HEK293 (cell line): ENCODE measurements around the gene CRACDL.

Source experiments
- CTCF ChIA-PET: fragments of 350-600 bp; formaldehyde crosslinking; extraction: SDS; loops from one replicate; lab custom pipeline; 2021; ENCODE audit warnings: antibody characterized with exemption; lab: Yijun Ruan, JAX
- POLR2A ChIA-PET: fragments of 300-600 bp; formaldehyde crosslinking; extraction: SDS; loops from one replicate; lab custom pipeline; 2020; ENCODE audit warnings: antibody characterized with exemption, inconsistent platforms; lab: Yijun Ruan, JAX
- H3K27ac ChIP-seq: fragments of 200-500 bp; sonication (Bioruptor generic); 2 replicates; pipeline ENCODE4 v1.5.1; 2014; ENCODE audit warnings: low read depth, low read length, control low read depth, inconsistent platforms; ENCODE audit errors: extremely low read depth
- H3K36me3 ChIP-seq, 2 experiments: fragments of 200-500 bp in 1 of 2; sonication (Bioruptor generic) in 1 of 2; 1 replicate in 1 of 2; 2 replicates in 1 of 2; pipeline ENCODE4 v1.5.1; 2014 to 2017; ENCODE audit warnings: inconsistent platforms in 2 of 2, low read length in 2 of 2; ENCODE audit not compliant: control insufficient read depth in 2 of 2, insufficient read depth in 1 of 2
- H3K4me1 ChIP-seq: fragments of 200-500 bp; sonication (Bioruptor generic); 2 replicates; pipeline ENCODE4 v1.5.1; 2014; ENCODE audit warnings: mild to moderate bottlenecking, low read length, inconsistent platforms; ENCODE audit not compliant: control insufficient read depth, insufficient read depth
- H3K4me3 ChIP-seq: 2 replicates; pipeline ENCODE4 v1.5.1; 2011; ENCODE audit warnings: low read depth, mild to moderate bottlenecking, control low read depth, low read length, moderate library complexity
- H3K9me3 ChIP-seq: fragments of 200-500 bp; sonication (Bioruptor generic); 2 replicates; pipeline ENCODE4 v1.5.1; 2014; ENCODE audit warnings: low read depth, low read length, inconsistent platforms; ENCODE audit not compliant: control insufficient read depth, insufficient read depth
- BCL11B ChIP-seq: fragments of 450-650 bp; formaldehyde crosslinking; IDR thresholded peaks from 2 replicates; pipeline ENCODE4 v1.5.1; 2016; ENCODE audit warnings: low read depth, missing biosample characterization, missing genetic modification characterization
- GFI1B ChIP-seq: fragments of 450-650 bp; formaldehyde crosslinking; IDR thresholded peaks from 2 replicates; pipeline ENCODE4 v1.5.1; 2016; ENCODE audit warnings: missing biosample characterization, missing genetic modification characterization
- GLI2 ChIP-seq: fragments of 450-650 bp; formaldehyde crosslinking; IDR thresholded peaks from 2 replicates; pipeline ENCODE4; 2017; ENCODE audit warnings: missing biosample characterization, missing genetic modification characterization, low read depth, borderline replicate concordance
- KLF1 ChIP-seq: fragments of 450-650 bp; formaldehyde crosslinking; IDR thresholded peaks from 2 replicates; pipeline ENCODE4 v1.5.1; 2016; ENCODE audit warnings: missing biosample characterization, missing genetic modification characterization
- OVOL3 ChIP-seq: fragments of 450-650 bp; formaldehyde crosslinking; IDR thresholded peaks from 2 replicates; pipeline ENCODE4 v1.5.1; 2016; ENCODE audit warnings: missing biosample characterization, missing genetic modification characterization
- RBAK ChIP-seq: fragments of 450-650 bp; formaldehyde crosslinking; IDR thresholded peaks from 2 replicates; pipeline ENCODE4 v1.5.1; 2016; ENCODE audit warnings: missing biosample characterization, missing genetic modification characterization
- SETDB1 ChIP-seq: IDR thresholded peaks from one replicate; pipeline ENCODE4 v1.6.1; 2017; ENCODE audit warnings: mild to moderate bottlenecking, low read length, moderate library complexity, mixed read lengths; ENCODE audit not compliant: insufficient read length
- TRIM28 ChIP-seq: IDR thresholded peaks from 2 replicates; pipeline ENCODE4 v1.6.1; 2011; ENCODE audit warnings: low read length, control low read depth, borderline replicate concordance
- ZBTB48 ChIP-seq: fragments of 450-650 bp; formaldehyde crosslinking; IDR thresholded peaks from 2 replicates; pipeline ENCODE4 v1.5.1; 2016; ENCODE audit warnings: missing biosample characterization, missing genetic modification characterization
- ZFP41 ChIP-seq: fragments of 450-650 bp; formaldehyde crosslinking; IDR thresholded peaks from 2 replicates; pipeline ENCODE4 v1.5.1; 2016; ENCODE audit warnings: missing biosample characterization, missing genetic modification characterization, borderline replicate concordance
- ZNF2 ChIP-seq: fragments of 450-650 bp; formaldehyde crosslinking; IDR thresholded peaks from 2 replicates; pipeline ENCODE4 v1.5.1; 2016; ENCODE audit warnings: missing biosample characterization, missing genetic modification characterization
- ZNF202 ChIP-seq: fragments of 450-650 bp; formaldehyde crosslinking; IDR thresholded peaks from 2 replicates; pipeline ENCODE4 v1.5.1; 2016; ENCODE audit warnings: missing biosample characterization, missing genetic modification characterization, borderline replicate concordance
- ZNF292 ChIP-seq: fragments of 450-650 bp; formaldehyde crosslinking; IDR thresholded peaks from 2 replicates; pipeline ENCODE4 v1.5.1; 2016; ENCODE audit warnings: low read depth, missing biosample characterization, missing genetic modification characterization, borderline replicate concordance
- ZNF354C ChIP-seq: fragments of 450-650 bp; formaldehyde crosslinking; IDR thresholded peaks from 2 replicates; pipeline ENCODE4 v1.5.1; 2016; ENCODE audit warnings: missing biosample characterization, missing genetic modification characterization, low read depth, borderline replicate concordance
- ZNF37A ChIP-seq: fragments of 450-650 bp; IDR thresholded peaks from 2 replicates; pipeline ENCODE4 v1.5.1; 2018; ENCODE audit warnings: missing biosample characterization, missing genetic modification characterization
- ZNF404 ChIP-seq: fragments of 450-650 bp; formaldehyde crosslinking; IDR thresholded peaks from 2 replicates; pipeline ENCODE4 v1.5.1; 2017; ENCODE audit warnings: missing biosample characterization, missing genetic modification characterization
- ZNF561 ChIP-seq: fragments of 450-650 bp; IDR thresholded peaks from 2 replicates; pipeline ENCODE4 v1.5.1; 2018; ENCODE audit warnings: missing biosample characterization, missing genetic modification characterization, borderline replicate concordance
- ZNF596 ChIP-seq: fragments of 450-650 bp; IDR thresholded peaks from 2 replicates; pipeline ENCODE4 v1.5.0; 2018; ENCODE audit warnings: missing biosample characterization, mild to moderate bottlenecking, missing genetic modification characterization, moderate library complexity
- ZNF624 ChIP-seq: fragments of 450-650 bp; formaldehyde crosslinking; IDR thresholded peaks from 2 replicates; pipeline ENCODE4 v1.5.1; 2017; ENCODE audit warnings: missing biosample characterization, missing genetic modification characterization
- ZNF629 ChIP-seq: fragments of 450-650 bp; formaldehyde crosslinking; IDR thresholded peaks from 2 replicates; pipeline ENCODE4 v1.5.1; 2017; ENCODE audit warnings: missing biosample characterization, missing genetic modification characterization
- ZNF664 ChIP-seq: fragments of 450-650 bp; formaldehyde crosslinking; IDR thresholded peaks from 2 replicates; pipeline ENCODE4 v1.5.1; 2016; ENCODE audit warnings: missing biosample characterization, missing genetic modification characterization
- ZNF677 ChIP-seq: fragments of 450-650 bp; IDR thresholded peaks from 2 replicates; pipeline ENCODE4 v1.5.0; 2018; ENCODE audit warnings: missing biosample characterization, mild to moderate bottlenecking, missing genetic modification characterization, moderate library complexity
- ZNF776 ChIP-seq: fragments of 450-650 bp; formaldehyde crosslinking; IDR thresholded peaks from 2 replicates; pipeline ENCODE4 v1.5.0; 2017; ENCODE audit warnings: missing biosample characterization, missing genetic modification characterization, borderline replicate concordance
- TF ChIP-seq, protein P1 (sequence below): fragments of 450-650 bp; formaldehyde crosslinking; IDR thresholded peaks from 2 replicates; pipeline ENCODE4 v1.5.1; 2016; ENCODE audit warnings: missing biosample characterization, missing genetic modification characterization
- TF ChIP-seq, protein P2 (sequence below): fragments of 450-650 bp; formaldehyde crosslinking; IDR thresholded peaks from 2 replicates; pipeline ENCODE4 v1.5.1; 2016; ENCODE audit warnings: missing biosample characterization, missing genetic modification characterization
- TF ChIP-seq, protein P3 (sequence below): fragments of 450-650 bp; formaldehyde crosslinking; IDR thresholded peaks from 2 replicates; pipeline ENCODE4 v1.5.1; 2016; ENCODE audit warnings: missing biosample characterization, missing genetic modification characterization, borderline replicate concordance

Gene CRACDL

GRCh38 chr2:98895901-98896300, 40.1 kb downstream of the CRACDL start:
- TF ChIP-seq BCL11B = no peak
- TF ChIP-seq ZNF677 = no peak
- no peak for TF ChIP-seq GFI1B (tag by site-specific recombination)
- TF ChIP-seq, protein P1, sequence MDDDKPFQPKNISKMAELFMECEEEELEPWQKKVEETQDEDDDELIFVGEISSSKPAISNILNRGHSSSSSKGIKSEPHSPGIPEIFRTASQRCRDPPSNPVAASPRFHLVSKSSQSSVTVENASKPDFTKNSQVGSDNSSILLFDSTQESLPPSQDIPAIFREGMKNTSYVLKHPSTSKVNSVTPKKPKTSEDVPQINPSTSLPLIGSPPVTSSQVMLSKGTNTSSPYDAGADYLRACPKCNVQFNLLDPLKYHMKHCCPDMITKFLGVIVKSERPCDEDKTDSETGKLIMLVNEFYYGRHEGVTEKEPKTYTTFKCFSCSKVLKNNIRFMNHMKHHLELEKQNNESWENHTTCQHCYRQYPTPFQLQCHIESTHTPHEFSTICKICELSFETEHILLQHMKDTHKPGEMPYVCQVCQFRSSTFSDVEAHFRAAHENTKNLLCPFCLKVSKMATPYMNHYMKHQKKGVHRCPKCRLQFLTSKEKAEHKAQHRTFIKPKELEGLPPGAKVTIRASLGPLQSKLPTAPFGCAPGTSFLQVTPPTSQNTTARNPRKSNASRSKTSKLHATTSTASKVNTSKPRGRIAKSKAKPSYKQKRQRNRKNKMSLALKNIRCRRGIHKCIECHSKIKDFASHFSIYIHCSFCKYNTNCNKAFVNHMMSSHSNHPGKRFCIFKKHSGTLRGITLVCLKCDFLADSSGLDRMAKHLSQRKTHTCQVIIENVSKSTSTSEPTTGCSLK (tag by site-specific recombination) = no peak
- TF ChIP-seq RBAK (tag by site-specific recombination) = no peak
- TF ChIP-seq OVOL3 (tag by site-specific recombination) = no peak
- TF ChIP-seq ZFP41 (tag by site-specific recombination) = no peak
- no peak for TF ChIP-seq SETDB1
- TF ChIP-seq ZNF404 (tag by site-specific recombination) = no peak

GRCh38 chr2:98895221-98895620, 40.8 kb downstream of the CRACDL start:
- no peak overlapping the region for H3K27ac ChIP-seq
- ChIA-PET CTCF (no interaction called here), POLR2A (no interaction called here)
- no peak for TF ChIP-seq ZBTB48
- TF ChIP-seq ZNF664 (tag by site-specific recombination) = no peak
- TF ChIP-seq, protein P2, sequence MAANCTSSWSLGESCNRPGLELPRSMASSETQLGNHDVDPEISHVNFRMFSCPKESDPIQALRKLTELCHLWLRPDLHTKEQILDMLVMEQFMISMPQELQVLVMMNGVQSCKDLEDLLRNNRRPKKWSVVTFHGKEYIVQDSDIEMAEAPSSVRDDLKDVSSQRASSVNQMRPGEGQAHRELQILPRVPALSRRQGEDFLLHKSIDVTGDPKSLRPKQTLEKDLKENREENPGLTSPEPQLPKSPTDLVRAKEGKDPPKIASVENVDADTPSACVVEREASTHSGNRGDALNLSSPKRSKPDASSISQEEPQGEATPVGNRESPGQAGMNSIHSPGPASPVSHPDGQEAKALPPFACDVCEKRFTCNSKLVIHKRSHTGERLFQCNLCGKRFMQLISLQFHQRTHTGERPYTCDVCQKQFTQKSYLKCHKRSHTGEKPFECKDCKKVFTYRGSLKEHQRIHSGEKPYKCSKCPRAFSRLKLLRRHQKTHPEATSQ = no peak
- TF ChIP-seq, protein P3, sequence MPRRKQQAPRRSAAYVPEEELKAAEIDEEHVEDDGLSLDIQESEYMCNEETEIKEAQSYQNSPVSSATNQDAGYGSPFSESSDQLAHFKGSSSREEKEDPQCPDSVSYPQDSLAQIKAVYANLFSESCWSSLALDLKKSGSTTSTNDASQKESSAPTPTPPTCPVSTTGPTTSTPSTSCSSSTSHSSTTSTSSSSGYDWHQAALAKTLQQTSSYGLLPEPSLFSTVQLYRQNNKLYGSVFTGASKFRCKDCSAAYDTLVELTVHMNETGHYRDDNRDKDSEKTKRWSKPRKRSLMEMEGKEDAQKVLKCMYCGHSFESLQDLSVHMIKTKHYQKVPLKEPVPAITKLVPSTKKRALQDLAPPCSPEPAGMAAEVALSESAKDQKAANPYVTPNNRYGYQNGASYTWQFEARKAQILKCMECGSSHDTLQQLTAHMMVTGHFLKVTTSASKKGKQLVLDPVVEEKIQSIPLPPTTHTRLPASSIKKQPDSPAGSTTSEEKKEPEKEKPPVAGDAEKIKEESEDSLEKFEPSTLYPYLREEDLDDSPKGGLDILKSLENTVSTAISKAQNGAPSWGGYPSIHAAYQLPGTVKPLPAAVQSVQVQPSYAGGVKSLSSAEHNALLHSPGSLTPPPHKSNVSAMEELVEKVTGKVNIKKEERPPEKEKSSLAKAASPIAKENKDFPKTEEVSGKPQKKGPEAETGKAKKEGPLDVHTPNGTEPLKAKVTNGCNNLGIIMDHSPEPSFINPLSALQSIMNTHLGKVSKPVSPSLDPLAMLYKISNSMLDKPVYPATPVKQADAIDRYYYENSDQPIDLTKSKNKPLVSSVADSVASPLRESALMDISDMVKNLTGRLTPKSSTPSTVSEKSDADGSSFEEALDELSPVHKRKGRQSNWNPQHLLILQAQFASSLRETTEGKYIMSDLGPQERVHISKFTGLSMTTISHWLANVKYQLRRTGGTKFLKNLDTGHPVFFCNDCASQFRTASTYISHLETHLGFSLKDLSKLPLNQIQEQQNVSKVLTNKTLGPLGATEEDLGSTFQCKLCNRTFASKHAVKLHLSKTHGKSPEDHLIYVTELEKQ (tag by site-specific recombination) = no peak
- H3K4me3 ChIP-seq = no peak overlapping the region
- no peaks in the 10 kb centered on the region for H3K4me1 ChIP-seq
- H3K36me3 ChIP-seq = no peaks in the 10 kb centered on the region
- H3K9me3 ChIP-seq = no peaks in the 10 kb centered on the region

More at GRCh38 chr2:98895901-98896300, 40.1 kb downstream of the CRACDL start:
- Histone ChIP-seq H3K9me3 (no peaks in the 10 kb centered on the region), H3K4me3 (no peak overlapping the region), H3K27ac (no peak overlapping the region), H3K4me1 (no peaks in the 10 kb centered on the region), H3K36me3 (no peaks in the 10 kb centered on the region)
- ChIA-PET POLR2A (no interaction called here), CTCF (interaction anchor here (0.7 kb wide), 1 partner anchor 14 kb away, joined by 5 read pairs; no protein-coding TSS in a partner anchor)

DNA sequence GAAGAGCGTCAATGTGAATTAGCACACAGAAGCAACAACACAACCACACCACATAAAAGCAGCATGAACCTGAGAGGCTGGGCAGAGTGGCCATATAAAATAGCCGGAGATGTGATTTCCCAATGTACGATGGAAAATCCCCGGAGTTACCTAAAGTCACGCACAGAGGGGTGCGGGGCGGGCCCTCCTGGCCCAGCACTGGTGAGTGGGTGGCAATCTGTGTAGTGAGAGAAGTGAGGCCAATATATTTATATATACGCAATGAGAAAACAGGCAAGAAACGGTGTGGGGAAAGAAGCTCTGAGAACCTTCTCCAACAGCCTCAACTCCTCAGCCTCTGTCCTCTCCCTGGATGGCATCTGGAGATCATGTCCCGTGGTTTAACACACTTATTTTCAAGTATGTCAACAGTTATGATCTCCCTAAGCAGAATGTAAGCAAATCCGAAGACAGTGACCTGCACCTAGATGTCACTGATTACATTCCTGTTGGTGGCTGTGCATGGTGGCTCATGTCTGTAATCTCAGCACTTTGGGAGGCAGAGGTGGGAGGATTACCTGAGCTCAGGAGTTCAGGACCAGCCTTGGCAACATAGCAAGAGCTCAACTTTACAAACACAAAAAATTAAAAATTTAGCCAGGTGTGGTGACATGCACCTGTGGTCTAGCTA, 41.6 kb downstream of the CRACDL start:
- POLR2A ChIA-PET = no interaction called here
- Histone ChIP-seq H3K36me3 (no peaks in the 10 kb centered on the region), H3K4me1 (no peaks in the 10 kb centered on the region), H3K27ac (no peak overlapping the region), H3K9me3 (no peaks in the 10 kb centered on the region), H3K4me3 (no peak overlapping the region)
- CTCF ChIA-PET = no interaction called here
- TF ChIP-seq ZNF202 (no peak), ZNF561 (tag by site-specific recombination) (no peak), ZNF629 (tag by site-specific recombination) (no peak), ZNF404 (tag by site-specific recombination) (no peak), ZNF37A (no peak), ZNF776 (tag by site-specific recombination) (no peak), ZNF292 (tag by site-specific recombination) (no peak), TRIM28 (no peak), GLI2 (no peak), ZNF354C (tag by site-specific recombination) (no peak), ZNF2 (tag by site-specific recombination) (no peak), ZNF664 (tag by site-specific recombination) (no peak), ZNF596 (tag by site-specific recombination) (no peak), ZNF624 (tag by site-specific recombination) (no peak), KLF1 (no peak)
